Stimulated activated naive CD8-positive, alpha-beta T cell treated with anti-CD3 and anti-CD28 coated beads, Interleukin-15, Interleukin-2, amounts not matched to agents 100 ng/mL and 50 ng/mL, for 24 hours (primary cell): ENCODE data around the gene SIK3.

Experiments
- H3K27ac Mint-ChIP-seq: one replicate; pipeline ENCODE4 v1.8.0; 2021; ENCODE audit warnings: mild to moderate bottlenecking, mixed read lengths
- H3K27me3 Mint-ChIP-seq: one replicate; pipeline ENCODE4 v1.8.0; 2021; ENCODE audit warnings: mixed read lengths
- H3K36me3 Mint-ChIP-seq: one replicate; pipeline ENCODE4 v1.8.0; 2021; ENCODE audit warnings: low read depth, mixed read lengths
- H3K4me1 Mint-ChIP-seq: one replicate; pipeline ENCODE4 v1.8.0; 2021; ENCODE audit warnings: low read depth, mixed read lengths
- H3K4me3 Mint-ChIP-seq: one replicate; pipeline ENCODE4 v1.8.0; 2021; ENCODE audit warnings: mild to moderate bottlenecking, mixed read lengths
- H3K9me3 Mint-ChIP-seq: one replicate; pipeline ENCODE4 v1.8.0; 2021; ENCODE audit warnings: mixed read lengths

SIK3 gene

DNA sequence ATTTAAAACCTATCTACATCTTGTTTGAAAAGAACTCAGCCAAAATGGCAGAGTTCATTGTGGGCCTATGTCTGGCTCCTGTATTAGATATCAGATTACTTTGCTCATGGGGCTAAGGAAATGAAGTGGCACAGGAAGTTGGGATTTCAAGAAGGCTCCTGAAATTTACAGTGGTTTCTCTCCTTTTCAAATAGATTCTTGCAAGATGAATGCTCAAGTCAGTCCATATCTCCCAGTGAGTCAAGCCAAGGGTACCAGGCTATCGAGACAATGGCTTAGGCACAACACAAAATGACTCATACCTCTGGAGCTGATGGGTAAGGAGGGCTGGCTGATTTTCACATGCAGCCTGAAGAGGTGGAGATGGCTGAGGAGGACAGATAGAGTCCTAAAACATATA lies 236.7 kb downstream of the SIK3 start:
- H3K27me3 Mint-ChIP-seq = no peaks in the 10 kb centered on the region
- peaks cover 68% of the 10 kb centered on the region for H3K36me3 Mint-ChIP-seq
- H3K27ac Mint-ChIP-seq = peak overlapping the region; percentile 51
- H3K9me3 Mint-ChIP-seq = no peaks in the 10 kb centered on the region
- no peak overlapping the region for H3K4me3 Mint-ChIP-seq
- H3K4me1 Mint-ChIP-seq = peaks cover 1% of the 10 kb centered on the region

DNA sequence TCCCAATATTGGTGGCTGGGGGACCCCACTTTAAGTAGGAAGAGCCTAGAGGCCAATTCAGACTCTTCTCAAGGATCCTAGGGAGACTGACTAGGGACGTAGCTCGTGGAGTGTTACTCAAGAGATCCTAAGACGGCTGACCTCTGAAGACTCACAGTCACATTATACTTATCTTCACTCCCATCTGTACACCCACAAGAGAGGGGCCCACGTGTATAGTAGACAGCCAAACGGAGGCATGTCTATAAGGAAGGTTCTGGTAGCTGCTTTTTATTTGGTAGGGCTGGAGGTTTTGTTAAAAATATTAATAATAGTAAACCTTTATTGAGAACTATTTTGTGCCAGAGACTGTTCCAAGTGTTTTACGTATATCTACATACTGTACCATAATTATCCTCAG lies 237.9 kb downstream of the SIK3 start:
- no peak overlapping the region for H3K4me3 Mint-ChIP-seq
- no peak overlapping the region for H3K27ac Mint-ChIP-seq
- no peaks in the 10 kb centered on the region for H3K27me3 Mint-ChIP-seq
- no peaks in the 10 kb centered on the region for H3K9me3 Mint-ChIP-seq
- H3K4me1 Mint-ChIP-seq = peaks cover 12% of the 10 kb centered on the region
- H3K36me3 Mint-ChIP-seq = peaks cover 70% of the 10 kb centered on the region

DNA sequence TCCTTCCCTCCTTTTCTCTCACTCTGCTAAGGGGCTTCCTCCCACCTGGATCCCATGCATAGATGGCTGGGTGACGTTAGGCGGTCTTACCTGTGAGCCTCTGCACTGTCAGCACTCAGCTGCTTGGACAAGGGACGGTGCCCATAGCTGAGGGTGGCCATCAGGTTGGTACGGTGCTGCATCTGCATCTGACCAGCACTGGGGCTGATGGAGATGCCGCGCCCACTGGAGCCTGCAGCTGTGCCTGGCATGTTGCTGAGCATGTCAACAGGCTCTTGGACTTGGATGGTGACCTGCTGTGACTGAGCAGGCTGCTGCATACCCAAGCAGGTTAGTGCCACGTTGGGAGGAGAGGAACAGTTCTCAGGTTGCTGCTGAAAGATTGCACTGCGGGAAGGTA lies 239.1 kb downstream of the SIK3 start:
- Mint-ChIP-seq H3K27ac (no peak overlapping the region), H3K4me3 (no peak overlapping the region), H3K9me3 (no peaks in the 10 kb centered on the region), H3K36me3 (peaks cover 76% of the 10 kb centered on the region), H3K27me3 (no peaks in the 10 kb centered on the region), H3K4me1 (peaks cover 21% of the 10 kb centered on the region)

DNA sequence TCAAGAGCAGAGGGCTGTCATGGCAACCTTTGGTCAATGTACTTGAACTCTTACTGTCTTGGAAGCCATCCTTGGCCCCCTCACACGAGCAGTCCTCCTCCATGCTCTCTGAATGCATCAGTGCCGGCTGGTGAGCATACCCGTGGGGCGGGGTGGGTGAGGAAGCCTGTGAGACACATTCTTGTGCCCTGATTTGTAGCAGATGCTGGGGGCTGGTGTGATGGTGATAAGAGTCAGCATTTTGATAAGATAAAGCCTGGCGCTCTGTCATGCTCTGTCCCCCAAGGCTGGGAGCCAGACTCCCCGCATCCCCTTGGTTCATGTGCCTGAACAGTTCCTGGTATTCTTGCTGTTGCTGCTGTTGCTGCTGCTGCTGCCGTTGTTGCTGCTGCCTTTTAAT lies 240.3 kb downstream of the SIK3 start:
- Mint-ChIP-seq H3K4me3 (no peak overlapping the region), H3K27ac (no peak overlapping the region), H3K4me1 (peaks cover 34% of the 10 kb centered on the region), H3K9me3 (no peaks in the 10 kb centered on the region), H3K36me3 (peaks cover 71% of the 10 kb centered on the region), H3K27me3 (no peaks in the 10 kb centered on the region)

DNA sequence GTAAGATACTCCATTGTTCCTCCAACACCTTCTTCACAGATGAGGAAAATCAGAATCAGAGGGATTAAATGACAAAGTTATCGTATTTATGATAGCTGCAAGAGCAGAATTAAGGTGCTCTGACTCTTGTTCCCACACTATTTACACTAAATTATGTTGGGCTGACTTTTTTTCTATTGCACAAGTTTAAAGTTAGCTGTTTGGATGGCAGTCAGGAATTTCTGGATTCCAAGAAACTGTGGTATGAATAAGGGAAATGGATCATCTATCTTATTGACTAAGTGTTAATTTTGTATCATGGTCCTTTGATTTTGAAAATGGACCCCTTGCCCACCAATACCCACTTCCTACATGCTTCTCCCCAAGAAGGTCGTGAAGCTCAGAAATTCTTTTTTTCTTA lies 240.9 kb downstream of the SIK3 start:
- Mint-ChIP-seq H3K4me3 (no peak overlapping the region), H3K27me3 (no peaks in the 10 kb centered on the region), H3K36me3 (peaks cover 69% of the 10 kb centered on the region), H3K9me3 (no peaks in the 10 kb centered on the region), H3K27ac (no peak overlapping the region), H3K4me1 (peaks cover 40% of the 10 kb centered on the region)

DNA sequence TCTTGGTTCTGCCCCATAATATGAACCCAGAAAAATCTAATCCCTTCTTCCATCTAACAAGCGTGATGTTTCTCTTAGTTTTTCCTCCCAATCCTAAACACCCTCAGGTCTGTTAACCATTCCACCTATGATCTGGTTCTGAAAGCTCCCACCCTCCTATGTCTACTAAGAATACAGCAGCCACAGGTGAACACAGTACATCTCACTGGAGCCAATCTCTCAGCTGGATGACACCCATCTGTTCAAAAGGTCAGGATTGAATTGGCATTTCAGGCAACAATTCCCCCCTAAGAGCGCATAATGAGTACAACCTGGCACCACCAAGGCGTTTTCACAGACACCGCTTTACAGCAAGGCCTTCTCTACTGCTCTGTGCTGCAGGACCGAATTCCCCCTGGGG lies 241.8 kb downstream of the SIK3 start:
- Mint-ChIP-seq H3K4me3 (no peak overlapping the region), H3K27ac (no peak overlapping the region), H3K27me3 (no peaks in the 10 kb centered on the region), H3K4me1 (peaks cover 49% of the 10 kb centered on the region), H3K36me3 (peaks cover 60% of the 10 kb centered on the region), H3K9me3 (no peaks in the 10 kb centered on the region)

DNA sequence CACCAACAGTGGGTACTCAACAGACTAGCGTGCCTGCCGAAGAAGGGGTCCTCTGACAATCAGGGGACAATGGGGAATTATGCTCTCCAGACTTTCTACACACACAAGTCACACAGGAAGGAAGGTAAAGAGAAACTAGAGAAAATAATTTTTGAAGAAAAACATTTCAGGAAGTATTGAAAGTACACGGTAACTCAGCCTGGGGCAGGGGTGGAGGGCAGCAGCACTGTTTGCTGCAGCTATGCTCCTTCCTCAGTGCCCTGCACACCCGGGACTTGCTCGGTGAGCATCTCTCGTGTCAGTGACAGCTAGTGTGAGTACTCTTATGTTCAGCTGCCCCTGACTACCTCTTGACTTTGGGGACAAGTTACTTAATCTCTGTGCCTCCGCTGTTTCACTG lies 242.8 kb downstream of the SIK3 start:
- Mint-ChIP-seq H3K36me3 (peaks cover 51% of the 10 kb centered on the region), H3K27me3 (no peaks in the 10 kb centered on the region), H3K4me3 (no peak overlapping the region), H3K27ac (peak overlapping the region; percentile 29), H3K4me1 (peaks cover 56% of the 10 kb centered on the region), H3K9me3 (no peaks in the 10 kb centered on the region)

DNA sequence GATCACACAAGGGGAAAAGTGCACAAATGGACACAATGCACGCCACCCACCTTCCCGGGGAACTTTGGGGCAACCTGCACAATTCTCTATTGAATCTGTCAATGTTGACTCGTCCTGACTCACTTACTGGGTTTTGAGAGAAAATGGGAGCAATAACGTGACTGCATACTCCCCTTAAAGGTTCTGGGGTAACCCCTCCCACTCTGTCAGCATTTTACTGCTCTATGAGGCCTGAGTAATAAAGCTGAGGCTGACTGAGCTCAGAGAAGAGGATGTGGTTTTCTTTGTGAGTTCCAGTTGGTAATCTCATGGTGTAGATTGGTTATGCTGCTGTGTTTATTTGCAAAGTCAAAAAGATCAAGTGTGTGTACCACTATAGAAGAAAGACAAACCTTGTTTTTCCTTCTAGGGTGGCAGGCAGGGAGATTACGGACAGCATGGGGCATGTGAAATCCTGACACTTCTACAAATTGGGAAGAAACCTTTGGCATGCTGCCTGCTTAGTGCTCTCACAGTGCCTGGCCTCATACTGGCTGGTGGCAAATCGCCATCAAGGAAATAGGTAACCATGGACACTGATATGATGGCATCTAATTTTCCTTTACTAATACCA lies 244.7 kb downstream of the SIK3 start:
- H3K4me3 Mint-ChIP-seq = peak overlapping the region; percentile 66
- H3K4me1 Mint-ChIP-seq = peaks cover 59% of the 10 kb centered on the region
- peaks cover 50% of the 10 kb centered on the region for H3K36me3 Mint-ChIP-seq
- no peaks in the 10 kb centered on the region for H3K9me3 Mint-ChIP-seq
- H3K27ac Mint-ChIP-seq = peak overlapping the region; percentile 95
- H3K27me3 Mint-ChIP-seq = no peaks in the 10 kb centered on the region

DNA sequence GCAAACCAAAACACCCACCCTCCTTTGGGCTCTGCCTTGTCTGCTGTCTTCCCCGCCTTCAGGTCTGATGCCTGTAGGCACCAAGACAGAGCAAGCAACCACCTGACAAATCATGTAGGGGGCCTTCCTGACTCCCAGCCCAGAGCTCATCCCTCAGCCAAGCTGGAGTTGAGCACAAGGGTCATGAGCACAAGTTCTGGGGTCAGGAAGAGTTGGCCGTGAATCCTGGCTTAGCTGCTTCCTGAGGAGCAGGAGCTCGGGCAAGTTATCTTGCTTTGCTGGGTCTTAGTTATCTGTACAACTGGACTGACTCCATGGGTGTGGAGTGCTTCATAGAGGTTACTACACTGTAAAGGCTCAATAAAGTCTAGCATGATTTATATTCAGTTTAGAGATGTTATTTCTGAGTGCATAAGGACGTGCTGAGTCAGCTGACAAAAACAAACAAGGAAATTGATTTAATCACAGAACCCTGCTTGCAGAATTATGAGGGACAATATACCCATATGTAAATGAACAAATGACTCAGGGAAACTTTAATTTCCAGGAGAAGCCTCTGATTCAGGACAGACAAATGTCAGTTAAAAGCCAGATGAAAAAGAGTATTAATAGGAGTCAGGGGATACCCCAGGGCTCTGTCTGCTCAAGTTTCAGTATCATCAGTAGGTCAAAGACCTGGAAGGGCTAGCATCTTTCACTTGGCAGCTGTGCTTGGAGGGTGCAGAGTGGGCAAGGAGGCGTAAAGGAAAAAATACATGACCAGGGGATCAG lies 245.8 kb downstream of the SIK3 start:
- H3K27ac Mint-ChIP-seq = peak overlapping the region; percentile 95
- H3K36me3 Mint-ChIP-seq = peaks cover 39% of the 10 kb centered on the region
- no peaks in the 10 kb centered on the region for H3K9me3 Mint-ChIP-seq

DNA sequence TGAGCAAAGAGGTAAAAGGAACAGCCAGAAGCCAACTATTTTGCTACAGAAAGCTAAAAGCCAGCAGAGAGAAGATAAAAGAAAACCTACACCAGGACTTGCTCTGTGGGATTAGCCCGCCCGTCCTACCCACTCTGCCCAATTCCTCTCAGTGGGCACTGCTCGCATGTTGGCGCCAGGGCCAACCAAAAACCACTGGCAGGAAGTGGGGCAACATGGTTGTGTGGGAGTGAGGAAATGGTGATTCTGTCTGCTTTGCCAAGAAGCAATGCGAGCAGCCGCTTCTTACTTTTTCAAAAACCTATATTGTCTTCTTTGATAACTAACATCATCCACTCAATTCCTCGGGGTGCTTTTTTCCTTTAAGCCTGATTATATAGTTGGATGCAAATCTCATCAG lies 246.6 kb downstream of the SIK3 start:
- Mint-ChIP-seq H3K27me3 (no peaks in the 10 kb centered on the region), H3K4me3 (peak overlapping the region; percentile 73), H3K27ac (peak overlapping the region; percentile 95), H3K4me1 (peaks cover 59% of the 10 kb centered on the region), H3K9me3 (no peaks in the 10 kb centered on the region), H3K36me3 (peaks cover 40% of the 10 kb centered on the region)

More for the DNA sequence above, 245.8 kb downstream of the SIK3 start:
- Mint-ChIP-seq H3K4me1 (peaks cover 59% of the 10 kb centered on the region), H3K27me3 (no peaks in the 10 kb centered on the region), H3K4me3 (peak overlapping the region; percentile 73)

DNA sequence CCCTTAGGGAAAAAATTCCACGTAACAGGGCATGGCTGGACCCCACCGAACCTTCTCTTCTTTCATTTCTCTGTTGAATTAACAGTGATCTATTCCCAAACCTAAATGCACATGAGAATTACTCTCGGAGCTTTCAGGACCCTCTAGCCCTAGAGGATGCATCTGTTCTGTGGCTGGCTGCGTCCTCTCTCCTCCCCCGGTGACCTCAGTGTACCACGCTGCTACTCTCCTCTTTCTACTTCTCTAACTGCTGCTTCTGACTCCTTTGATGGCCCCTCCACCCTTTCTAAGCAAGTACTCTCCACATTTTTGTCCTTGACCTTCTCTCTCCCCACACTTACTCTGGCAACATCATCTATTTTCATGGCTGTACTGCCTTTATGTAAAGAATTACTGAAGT lies 248.7 kb downstream of the SIK3 start:
- Mint-ChIP-seq H3K4me3 (no peak overlapping the region), H3K9me3 (no peaks in the 10 kb centered on the region), H3K36me3 (peaks cover 41% of the 10 kb centered on the region), H3K27ac (peak overlapping the region; percentile 7), H3K27me3 (no peaks in the 10 kb centered on the region), H3K4me1 (peaks cover 41% of the 10 kb centered on the region)

DNA sequence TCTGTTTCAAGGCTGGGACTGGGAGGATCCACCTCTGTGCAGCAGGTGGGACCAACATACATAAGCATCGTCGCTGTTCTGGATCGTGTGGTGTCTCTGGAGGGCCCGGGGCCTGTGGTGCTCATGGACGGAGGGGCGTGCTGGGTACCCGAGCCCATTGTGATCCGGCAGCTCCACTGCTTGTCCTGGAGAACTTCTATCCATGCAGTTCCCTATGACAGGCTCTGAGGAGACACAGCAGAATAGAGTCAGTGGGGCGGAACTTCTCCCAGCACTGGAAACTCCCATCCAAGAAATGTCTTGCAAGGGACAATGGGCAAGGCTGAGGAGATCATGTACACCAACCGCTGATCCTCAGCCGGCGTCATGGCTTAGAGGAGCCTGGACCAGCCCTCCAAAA lies 249.2 kb downstream of the SIK3 start:
- Mint-ChIP-seq H3K4me3 (no peak overlapping the region), H3K36me3 (peaks cover 37% of the 10 kb centered on the region), H3K4me1 (peaks cover 37% of the 10 kb centered on the region), H3K27ac (no peak overlapping the region), H3K27me3 (no peaks in the 10 kb centered on the region), H3K9me3 (no peaks in the 10 kb centered on the region)

DNA sequence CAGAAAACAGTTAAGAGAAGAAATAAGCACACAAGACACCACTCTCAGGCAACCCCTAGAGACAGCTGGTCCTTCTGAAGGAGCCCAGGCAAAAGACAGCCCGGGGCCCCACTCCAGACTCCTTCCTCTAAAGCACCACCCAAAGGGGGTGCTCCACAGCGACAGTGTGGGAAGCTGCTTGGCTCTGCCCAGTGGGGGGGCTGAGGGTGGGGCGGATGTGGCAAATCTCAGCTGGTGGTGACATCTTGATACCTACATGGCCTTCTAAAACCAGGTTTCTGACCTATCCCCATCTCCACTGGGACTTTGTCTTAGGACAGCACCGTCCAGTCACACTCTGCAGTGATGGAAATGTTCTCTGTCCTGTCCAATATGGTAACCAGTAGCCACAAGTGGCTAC lies 250.6 kb downstream of the SIK3 start:
- H3K4me1 Mint-ChIP-seq = peaks cover 23% of the 10 kb centered on the region
- no peaks in the 10 kb centered on the region for H3K27me3 Mint-ChIP-seq
- peaks cover 37% of the 10 kb centered on the region for H3K36me3 Mint-ChIP-seq
- no peak overlapping the region for H3K4me3 Mint-ChIP-seq
- H3K27ac Mint-ChIP-seq = no peak overlapping the region
- H3K9me3 Mint-ChIP-seq = no peaks in the 10 kb centered on the region

DNA sequence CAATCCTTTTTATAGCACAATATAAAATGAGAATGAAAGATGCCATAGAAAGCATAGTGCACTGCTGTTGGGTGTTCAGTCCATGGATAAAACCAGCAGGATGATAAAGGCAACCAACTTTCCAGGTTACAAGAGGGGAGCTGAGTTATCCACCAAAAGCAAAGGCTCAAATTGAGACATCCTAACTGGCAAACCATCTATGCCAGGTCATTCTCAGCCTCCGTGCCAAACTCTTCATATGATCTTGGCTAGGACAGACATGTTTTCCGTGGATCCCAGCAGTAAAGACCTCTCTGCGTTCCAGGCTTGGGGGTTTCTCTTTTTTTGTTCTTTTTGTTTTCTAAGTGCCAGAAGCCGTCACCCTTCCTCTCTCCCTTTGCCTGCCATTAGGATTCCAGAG lies 253.5 kb downstream of the SIK3 start:
- H3K36me3 Mint-ChIP-seq = peaks cover 29% of the 10 kb centered on the region

DNA sequence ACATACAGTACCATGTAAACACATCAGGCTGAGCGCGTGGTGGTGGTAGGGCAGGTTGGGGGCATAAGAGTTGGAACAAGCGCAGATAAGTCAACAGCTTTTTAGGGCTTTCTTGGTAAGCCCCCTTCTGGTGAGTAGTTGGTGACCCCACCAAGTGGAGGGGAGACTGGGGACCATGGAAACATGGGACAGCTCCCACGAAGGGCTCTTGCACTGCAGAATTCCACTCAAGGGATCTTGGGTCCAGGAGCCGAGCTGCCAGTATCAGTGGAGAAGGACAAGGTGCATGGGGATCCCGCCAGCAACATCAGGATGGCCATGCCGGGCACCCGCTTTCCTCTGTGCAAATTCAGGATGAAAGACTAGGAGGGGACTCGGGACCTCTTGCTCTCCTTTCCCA lies 254.6 kb downstream of the SIK3 start:
- Mint-ChIP-seq H3K27me3 (no peaks in the 10 kb centered on the region), H3K9me3 (no peaks in the 10 kb centered on the region), H3K36me3 (peaks cover 26% of the 10 kb centered on the region), H3K4me3 (no peak overlapping the region), H3K27ac (no peak overlapping the region), H3K4me1 (no peaks in the 10 kb centered on the region)

More for the DNA sequence above, 253.5 kb downstream of the SIK3 start:
- no peak overlapping the region for H3K27ac Mint-ChIP-seq
- no peak overlapping the region for H3K4me3 Mint-ChIP-seq
- no peaks in the 10 kb centered on the region for H3K4me1 Mint-ChIP-seq
- no peaks in the 10 kb centered on the region for H3K27me3 Mint-ChIP-seq
- H3K9me3 Mint-ChIP-seq = no peaks in the 10 kb centered on the region

DNA sequence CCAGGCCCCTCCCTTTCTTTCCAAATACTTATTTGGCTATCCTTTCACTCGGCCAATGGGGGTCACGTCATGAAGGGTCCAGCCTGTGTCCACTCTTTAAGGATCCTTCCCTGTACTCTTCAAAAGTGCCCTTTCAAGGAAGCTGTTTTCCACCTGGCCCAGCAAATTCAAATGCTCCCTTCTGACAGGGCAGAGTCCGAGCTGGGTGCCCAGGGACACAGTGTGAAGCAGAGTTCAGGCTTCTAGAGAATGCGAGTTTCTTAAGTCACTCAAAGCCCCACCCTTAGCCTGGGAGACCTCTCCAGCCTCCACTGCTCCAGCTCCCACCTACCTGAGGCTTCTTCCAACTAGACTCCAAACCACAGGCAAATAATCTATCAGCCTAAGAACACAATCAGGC lies 255.3 kb downstream of the SIK3 start:
- Mint-ChIP-seq H3K27me3 (no peaks in the 10 kb centered on the region), H3K4me1 (no peaks in the 10 kb centered on the region), H3K9me3 (no peaks in the 10 kb centered on the region), H3K27ac (no peak overlapping the region), H3K4me3 (no peak overlapping the region), H3K36me3 (peaks cover 26% of the 10 kb centered on the region)
